GM18867 (cell line): ENCODE data around the gene SYPL2.
A peak's percentile ranks its signal among the peaks of the same experiment; 100 is the strongest.

Source experiments
- ATAC-seq: cut with Tn5 transposase; IDR thresholded peaks from one replicate; pipeline ENCODE4 v1.9.1; 2021; ENCODE audit warnings: mild to moderate bottlenecking, moderate library complexity; ENCODE audit not compliant: unreplicated experiment

SYPL2 gene

DNA sequence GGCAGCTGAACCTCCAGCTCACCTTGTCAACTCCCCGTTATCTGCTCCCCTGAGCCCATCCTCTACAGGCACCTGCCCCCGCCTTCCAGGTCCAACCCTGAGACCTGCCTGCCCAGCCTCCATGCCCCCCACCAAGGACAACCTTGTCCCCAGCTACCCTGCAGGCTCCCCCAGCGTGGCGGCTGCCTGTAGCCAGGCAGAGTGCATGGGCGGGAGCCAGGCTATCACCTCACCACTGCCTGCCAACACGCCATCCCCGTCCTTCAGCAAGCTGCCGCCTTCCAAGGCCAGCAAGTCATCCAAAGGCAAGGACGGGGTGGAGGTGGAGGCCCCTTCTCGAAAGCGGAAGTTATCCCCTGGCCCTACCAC is 24.6 kb downstream of the SYPL2 start:
- no peak for ATAC-seq

DNA sequence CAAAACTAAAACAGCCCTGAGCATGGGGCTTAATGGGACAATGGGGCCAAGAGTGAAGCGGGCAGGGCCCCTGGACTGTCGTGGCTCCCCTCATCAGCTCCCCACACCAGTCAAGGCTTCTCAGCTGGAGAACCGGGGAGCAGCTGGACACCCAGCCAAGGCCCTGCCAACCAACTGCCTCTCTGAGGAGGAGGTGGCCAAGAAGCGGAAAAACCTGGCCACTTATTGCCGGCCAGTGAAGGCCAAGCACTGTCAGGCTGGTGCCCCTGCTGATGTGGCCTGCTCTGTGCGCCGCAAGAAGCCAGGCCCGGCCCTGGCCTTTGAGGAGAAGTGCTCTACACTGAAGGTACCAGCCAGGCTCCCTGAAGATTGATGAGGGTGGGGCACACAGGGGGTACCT is 25.0 kb downstream of the SYPL2 start:
- ATAC-seq: no peak

DNA sequence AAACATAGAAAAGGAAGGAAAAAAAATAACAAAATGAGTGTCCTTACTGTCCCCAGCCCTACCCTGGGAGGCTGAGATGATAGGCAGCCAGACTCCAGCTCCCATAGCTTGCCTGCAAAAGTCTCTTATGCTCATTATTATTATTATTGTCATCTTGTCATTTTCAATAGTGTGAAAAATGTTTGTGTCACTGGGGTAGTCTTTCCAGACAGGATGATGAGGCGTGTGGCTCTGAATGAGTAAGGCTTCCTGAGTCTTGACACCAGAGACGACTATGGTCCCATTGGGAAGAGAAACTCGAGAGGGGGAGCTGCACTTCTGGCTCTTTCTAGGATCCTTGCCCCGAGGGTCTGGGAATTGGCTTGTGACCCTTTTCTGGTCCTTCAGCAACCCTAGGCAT is 26.4 kb downstream of the SYPL2 start:
- no peak for ATAC-seq

DNA sequence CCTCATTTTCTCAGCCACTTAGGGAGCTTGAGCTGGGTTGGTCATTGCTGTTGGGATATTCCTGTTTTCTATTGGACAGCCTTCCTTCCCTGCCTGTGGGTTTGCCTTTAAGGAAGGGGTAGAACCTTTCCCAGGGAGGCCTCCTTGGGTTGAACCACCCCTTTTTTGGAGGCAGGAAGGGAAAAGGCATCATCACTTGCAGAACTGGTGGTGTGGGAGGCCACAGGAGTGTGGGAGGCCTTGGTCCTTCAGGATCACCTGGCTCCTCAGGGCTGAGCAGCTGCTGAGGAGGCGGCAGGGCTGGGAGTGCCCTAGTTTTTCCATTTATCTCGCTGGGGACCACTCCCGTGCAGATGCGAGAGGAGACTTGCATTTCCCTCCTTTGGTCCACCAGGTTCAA is 26.9 kb downstream of the SYPL2 start:
- ATAC-seq: no peak

DNA sequence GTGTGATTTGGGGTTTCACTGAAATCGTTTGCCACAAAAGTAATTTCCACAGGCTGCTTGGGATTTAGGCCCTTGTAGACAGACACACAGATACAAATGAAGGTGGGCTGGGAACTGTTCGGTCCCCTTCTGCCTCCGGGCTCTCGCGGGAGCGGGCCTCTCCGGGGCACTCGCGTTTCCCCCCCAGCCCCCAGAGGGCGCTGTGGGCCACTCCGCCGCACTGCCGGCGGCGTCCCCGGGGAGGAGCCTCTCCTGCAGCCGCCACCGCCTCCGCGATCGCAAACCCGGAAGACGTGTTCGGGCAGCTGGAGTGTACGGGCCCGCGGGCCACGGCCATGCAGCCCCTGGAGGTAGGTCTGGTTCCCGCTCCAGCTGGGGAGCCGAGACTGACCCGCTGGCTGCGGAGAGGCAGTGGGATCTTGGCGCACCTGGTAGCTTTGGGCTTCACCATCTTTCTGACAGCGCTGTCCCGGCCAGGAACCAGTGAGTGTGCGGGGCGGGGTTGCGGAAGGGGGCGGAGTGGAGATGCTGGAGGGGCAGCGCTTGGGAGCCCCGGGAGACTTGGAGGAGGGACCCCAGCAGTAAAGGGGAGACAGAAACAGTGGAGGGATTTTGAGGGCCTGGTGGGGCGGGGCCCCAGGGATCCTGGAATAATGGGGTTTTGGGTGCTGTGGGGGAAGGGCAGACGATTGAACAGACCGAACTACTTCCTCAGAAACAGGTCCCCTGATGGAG is 27.6 kb downstream of the SYPL2 start, which contains the start of gene CYB561D1:
Gene CYB561D1 (plus strand): TSS at position 290 of the 735 bp plus-strand sequence. CDS start 46 bp downstream, at position 336.
- peak; percentile 84 for ATAC-seq

DNA sequence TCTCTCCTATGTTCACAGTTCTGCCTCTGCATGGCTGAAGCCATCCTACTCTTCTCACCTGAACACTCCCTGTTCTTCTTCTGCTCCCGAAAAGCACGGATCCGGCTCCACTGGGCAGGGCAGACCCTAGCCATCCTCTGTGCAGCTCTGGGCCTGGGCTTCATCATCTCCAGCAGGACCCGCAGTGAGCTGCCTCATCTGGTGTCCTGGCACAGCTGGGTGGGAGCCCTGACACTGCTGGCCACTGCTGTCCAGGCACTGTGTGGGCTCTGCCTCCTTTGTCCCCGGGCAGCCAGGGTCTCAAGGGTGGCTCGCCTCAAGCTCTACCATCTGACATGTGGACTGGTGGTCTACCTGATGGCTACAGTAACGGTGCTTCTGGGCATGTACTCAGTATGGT is 29.4 kb downstream of the SYPL2 start:
- ATAC-seq: no peak

DNA sequence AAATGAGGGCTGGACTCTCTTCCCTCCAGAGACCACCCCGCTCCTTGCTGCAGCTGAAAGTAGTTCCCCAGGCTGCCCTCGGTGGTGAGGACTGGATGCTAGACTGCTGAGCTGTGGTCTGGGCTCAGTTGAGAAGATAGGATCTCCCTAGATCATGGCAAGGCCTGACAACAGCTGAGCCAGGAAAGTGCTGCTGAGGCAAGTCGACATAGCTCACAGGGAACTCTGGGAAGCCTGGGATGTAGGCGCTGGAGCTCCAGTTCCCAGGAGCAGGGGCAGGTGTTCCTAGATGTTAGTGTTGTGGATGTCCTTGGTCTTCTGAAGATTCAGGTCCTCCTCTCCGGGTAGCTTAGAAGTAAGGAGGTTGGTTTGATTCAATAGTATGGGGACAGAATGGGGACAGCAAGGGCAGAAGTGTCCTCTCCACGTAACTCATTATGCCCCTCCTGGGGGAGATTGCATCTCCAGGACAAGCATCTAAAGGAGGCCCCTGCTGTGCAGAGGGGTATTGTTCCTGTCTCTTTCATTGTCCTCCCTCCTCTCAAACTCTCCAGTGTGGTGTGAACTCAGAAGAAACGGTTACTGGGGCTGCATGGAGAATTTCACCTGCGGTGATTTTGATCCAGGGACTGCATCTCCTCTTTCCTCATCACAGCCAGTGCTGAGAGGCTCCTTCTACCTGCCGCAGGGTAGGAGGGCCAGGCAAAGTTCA is 31.3 kb downstream of the SYPL2 start:
- ATAC-seq: no peak

DNA sequence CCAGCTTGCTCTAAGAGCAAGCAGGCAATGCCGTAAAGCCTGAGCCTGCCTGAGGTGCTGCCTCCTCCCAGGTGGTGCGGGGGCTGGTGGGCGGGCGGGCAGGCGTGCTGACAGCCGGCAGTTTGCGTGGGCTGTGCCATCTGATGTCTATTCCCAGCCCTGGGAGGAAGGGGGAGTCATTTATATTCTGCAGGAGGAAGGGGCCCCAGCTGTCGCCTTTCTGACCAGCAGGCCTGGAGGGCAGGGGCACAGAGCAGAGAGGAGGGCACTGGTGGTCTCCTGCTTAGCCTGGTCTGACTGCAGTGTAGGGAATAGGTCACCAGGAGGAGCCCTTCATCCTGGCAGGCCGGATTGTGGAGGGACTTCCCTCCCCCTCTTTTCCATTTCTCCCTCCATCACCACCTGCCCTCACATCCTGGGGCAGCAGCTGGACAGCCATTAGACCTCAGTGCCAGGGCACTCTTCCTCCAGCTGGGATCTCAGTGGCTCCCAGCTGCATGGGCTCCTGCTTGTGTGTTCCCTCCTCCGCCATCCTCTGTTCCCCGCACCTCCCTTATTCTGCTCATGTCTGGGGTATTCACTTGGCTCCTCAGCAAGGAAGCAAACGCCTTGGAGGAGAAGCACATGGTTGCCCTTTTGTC is 31.9 kb downstream of the SYPL2 start:
- ATAC-seq: no peak

DNA sequence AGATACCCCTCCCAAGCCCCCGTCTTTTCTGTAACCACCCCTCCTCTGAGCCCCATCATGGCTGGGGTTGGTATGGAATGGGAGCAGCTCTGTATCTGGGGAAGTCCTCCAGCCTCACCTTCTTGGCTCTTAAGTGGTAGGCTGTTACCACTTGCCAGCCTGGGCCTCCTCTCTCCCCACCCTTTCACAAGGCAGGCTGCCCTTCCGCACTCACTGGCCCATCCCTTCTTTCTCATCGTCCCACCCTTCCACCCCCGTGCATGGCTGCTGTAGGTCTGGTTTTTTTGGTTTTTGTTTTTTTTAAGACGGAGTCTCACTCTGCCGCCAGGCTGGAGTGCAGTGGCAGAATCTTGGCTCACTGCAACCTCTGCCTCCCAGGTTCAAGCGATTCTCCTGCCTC is 32.7 kb downstream of the SYPL2 start:
- ATAC-seq: no peak

DNA sequence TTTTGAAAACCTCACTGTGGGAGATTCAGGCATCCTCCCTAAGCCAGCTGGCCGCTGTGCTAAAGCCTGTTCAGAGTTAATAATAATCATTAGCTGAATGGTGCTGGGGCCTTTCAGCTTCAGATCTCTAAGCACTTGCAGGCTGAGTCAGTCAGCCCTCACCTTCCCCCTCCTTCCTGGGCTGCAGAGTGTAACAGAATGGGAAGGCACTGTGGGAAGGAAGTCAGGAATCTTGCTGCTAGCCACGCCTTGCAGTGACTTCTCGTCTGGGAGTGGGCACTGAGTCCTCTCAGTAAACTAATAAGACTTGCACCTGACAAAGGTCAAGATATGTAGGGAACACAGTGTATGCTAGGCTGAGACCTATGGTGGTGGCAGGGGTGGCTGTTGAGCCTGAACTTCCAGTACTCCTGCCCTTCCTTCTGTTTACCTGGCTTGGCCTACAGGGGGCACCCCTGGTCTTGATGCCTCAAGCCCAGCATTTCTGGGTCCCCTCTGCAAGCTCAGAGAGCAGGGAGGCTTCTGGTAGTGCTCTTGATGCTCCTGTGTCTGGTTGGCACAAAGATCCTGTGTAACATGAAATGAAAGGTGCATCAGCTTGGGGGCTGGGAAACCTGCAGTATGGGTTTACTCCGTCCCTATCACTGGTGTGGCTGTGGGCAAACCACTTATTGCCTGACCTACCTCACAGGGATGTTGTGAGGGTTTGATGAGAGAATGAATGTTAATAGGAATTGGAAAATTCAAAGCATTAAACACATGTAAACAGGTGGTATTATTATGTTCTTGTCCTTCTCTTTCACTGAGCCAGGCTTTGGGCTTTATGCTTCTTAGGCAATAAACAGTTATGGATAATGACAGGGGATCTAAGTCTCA is 33.6 kb downstream of the SYPL2 start:
- no peak for ATAC-seq

DNA sequence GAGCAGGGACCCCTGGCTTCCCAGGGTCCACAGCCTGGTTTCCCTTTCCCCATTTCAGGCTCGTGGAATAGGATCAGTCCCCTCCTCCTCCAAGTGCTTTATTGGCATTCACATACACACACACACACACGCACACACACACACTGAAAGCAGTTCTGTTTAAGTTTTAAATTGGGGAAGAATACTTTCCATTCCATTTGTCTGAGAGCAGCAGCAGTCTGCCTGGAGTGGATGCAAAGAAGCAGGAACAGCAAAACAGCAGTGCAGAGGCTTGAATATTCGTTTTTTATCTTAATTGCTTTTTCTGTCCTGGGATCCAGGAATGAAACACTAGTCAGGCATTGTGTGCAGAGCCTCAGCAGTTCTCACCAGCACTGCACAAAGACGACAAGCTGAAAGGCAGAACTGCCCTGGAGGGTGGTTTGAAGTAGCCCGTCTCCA is 34.6 kb downstream of the SYPL2 start:
- no peak for ATAC-seq

DNA sequence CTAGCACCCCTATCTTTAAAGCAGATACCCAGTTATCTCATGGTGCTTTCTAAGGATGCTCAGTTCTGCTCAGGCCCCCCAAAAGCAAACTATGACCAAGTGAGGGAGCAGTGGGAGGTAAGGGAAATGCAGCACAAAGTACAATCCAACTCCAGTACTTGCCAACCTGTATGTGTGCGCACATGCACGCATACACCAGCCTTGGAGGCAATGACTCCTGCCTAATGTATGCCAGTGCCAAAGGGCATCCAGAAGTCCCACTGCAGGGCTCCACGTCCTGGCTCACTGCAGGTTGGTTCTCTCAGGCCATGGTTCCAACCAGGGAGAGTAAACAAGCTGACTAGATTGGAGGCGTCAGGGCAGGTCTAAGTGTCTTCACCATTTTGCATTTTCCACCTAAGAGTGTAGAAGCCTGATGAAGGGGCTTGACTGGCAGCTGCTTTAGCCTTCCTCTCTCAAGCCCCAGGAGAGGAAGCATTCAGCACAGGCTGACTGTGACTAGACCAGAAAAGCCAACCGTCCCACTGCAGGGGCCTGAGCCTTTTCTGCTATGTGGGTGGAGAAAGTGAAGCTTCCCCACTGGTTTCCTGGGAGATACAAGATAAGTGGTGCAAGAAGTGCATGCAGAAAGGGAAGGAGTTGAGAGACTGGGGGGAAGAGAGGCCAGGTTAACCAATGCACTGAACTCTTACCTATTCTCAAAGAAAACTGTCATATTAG is 35.5 kb downstream of the SYPL2 start:
- no peak for ATAC-seq

DNA sequence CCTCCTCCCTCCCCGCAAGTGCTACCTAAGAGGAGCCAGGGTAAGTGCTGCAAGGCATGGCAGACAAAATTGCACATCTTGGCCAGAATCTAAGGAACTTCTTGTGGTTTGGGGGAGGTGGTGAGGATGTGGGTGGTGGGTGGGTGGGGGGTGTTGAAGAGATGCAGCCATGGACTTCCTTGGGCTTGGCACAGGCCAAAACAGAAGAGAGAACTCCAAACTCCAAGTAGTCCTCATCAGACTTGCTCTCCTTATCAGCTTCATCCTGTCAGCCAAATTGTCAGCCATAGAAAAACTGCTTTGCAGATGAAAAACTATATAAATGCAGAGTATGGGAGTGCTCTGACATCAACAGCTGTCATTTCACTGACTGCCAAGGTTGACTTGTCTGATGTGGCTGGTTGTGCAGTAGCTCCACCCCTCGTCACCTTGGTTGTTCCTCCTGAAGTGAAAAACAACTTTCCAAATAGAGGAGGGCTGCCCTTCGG is 36.1 kb downstream of the SYPL2 start:
- ATAC-seq: no peak

DNA sequence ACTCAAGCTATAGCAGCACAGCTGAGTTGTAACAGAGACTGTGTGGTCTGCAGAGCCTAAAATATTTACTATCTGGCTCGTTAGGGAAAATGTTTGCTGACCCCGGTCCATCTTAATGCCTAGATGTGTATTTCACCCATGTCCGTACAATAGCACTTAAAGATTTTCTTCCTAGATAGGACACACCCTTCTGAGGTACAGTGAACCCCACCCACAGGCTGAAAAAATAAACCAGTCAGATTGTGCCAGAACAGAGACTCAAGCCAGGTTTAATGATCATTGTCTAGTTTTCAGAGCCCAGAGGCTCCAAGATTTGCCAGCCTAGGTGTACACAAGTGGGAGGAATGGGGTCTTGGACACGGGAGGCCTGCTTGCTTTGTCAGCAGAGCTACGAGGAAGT is 37.6 kb downstream of the SYPL2 start:
- no peak for ATAC-seq

DNA sequence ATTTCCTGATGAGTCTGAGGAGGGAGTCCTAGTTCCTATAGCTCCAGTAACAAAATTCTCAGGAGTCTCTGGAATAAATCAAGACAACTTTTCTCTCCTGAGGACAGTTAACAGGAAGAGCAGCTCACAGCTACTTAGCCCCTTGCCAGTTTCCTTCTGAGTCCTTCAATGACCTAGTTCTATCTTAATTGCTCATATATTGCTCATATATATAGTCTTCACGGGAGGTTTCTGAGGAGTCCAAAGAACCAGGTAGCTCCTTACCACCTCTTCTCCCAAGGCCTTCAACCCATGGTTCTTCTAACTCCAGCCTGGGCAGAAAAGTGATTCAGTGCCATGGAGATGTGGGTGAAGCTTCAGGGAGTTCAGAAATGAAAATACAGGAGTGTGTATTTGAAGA is 38.6 kb downstream of the SYPL2 start:
- no peak for ATAC-seq

DNA sequence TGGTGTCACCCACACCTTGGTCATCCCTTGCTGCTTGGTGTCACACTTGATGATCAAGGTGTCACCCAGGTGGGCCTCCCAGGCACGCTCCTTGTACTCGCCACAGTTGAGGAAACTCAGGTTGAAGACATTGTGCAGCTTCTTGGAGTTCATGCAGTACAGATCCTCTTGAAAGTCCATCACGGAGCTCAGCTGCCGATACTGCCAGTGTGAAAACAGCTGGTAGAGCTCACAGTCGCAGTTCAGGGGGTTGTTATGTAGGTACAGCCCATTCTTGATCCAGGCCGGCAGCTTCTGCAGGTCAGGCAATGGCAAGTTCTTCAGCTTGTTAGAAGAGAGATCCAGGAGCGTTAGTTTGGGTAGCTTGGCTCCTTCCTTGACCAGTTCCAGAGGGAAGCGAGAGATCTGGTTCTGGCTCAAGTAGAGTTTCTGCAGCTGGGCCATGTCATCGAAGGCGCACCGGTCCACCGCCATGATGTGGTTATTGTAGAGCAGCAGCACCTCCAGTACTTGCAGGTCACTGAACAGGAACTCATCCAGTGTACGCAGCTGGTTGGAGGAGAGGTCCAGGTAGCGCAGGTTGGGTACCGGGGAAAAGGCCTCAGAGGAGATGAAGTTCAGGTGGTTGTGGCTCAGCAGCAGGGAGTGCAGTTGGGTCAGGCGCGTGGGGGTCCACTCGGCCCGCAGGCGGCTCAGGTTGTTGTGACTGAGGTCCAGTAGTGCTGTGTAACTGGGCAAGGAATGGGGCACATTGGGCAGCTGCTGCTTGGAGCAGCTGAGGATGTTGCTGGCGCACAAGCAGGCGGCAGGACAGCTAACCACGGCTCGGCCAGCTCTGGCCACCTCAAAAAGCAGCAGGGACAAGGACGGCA is 41.9 kb downstream of the SYPL2 start:
- no peak for ATAC-seq

DNA sequence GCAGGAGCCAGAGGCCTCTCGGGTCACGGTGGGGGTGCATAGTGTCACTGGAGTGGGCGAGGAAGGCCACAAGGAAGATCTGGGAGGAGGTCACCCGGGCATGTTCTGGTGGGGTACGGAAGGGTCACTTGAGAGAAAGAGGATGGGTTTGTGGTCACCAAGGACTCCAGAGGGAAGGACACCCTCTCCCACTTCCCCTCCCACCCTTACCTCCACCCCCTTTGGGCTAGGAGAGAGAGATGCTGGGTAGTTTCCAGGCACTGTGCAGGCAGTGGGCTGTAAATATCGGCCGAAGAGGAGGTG is 42.5 kb downstream of the SYPL2 start:
- no peak for ATAC-seq

DNA sequence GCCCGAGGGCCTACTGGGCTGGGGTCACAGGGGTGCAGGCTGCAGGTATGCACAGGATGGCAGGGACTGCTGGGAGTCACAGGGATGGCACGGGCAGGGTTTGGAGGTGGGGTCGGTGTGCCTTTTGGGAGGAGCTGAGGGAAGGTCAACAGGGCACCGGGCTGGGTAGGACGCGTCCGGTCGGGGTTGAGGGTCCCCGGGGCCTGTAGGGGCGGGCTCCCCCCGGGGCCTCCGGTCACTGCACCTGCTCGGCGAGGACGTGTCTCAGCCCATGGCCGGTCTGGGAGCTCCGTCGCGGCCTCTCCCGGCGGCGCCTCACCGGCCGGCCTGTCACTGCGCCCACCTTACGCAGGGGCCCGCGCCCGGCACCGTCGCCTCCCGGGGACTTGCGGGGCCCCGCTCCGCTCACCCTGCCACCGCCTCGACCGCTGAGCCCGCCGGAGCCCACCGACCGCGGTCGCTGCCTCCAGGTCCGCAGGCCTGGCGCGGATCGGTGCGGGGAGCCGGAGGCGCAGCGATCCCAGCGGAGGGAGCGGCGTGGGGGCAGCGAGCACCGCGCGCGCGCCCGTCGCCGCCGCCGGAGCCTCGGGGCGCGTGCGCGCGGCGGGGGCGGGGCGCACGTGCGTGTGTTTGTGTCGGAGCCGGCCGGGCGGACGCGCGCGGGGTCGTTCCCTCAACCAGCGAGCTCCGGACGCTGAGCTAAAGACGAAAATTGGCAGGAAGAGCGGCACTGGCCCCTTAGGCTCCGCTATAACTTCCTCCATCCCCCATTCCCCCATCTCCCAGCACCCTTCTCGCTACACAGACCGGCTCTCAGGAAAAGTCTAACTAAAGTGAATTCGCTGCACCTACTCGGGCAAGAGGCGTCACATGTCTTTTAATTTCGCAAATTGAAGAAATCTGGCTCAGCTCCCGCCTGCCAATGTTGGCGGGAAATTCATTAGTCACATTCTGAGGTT is 43.1 kb downstream of the SYPL2 start, which contains the start of gene AMIGO1:
Gene AMIGO1 (minus strand): TSS at position 552 of the 959 bp plus-strand sequence. CDS start 815 bp downstream, outside the sequence.
- peak; percentile 66 for ATAC-seq
